ENCODE results near the gene GUCY1A1. TPM values are rescaled to one million over a fixed set of nuclear protein-coding genes. Genes with fewer than 3 reads are reported as not detected.

The GUCY1A1 gene
- total RNA-seq, 1 donor from 2014 or later: 63.1 TPM

- H3K27ac ChIP-seq: no peak overlapping the region
- H3K4me1 ChIP-seq: peaks cover 16% of the 10 kb centered on the region
- intact Hi-C loops (cut with DNase I): no loop called here
- H3K4me3 ChIP-seq: no peak overlapping the region
- H3K36me3 ChIP-seq: no peaks in the 10 kb centered on the region
- H3K9me3 ChIP-seq: no peaks in the 10 kb centered on the region
- no peaks in the 10 kb centered on the region for H3K27me3 ChIP-seq (ENCODE audit: low read depth)
- no peak for ATAC-seq
- DNase-seq: no peak
- no peak for TF ChIP-seq CTCF (IDR thresholded peaks at IDR 0.05)
Observed at GRCh38 chr4:155678011-155678410, 11.4 kb downstream of the GUCY1A1 start.

- Histone ChIP-seq H3K4me3 (no peak overlapping the region), H3K27ac (no peak overlapping the region), H3K9me3 (no peaks in the 10 kb centered on the region), H3K36me3 (no peaks in the 10 kb centered on the region), H3K27me3 (ENCODE audit: low read depth) (no peaks in the 10 kb centered on the region), H3K4me1 (peaks cover 16% of the 10 kb centered on the region)
- no peak for TF ChIP-seq CTCF (IDR thresholded peaks at IDR 0.05)
- peak; percentile 66 to 71 for ATAC-seq
- DNase-seq: no peak
- intact Hi-C loops (cut with DNase I): no loop called here
Observed at GRCh38 chr4:155679343-155679742, 12.7 kb downstream of the GUCY1A1 start.

GRCh38 chr4:155681886-155682285 is 15.2 kb downstream of the GUCY1A1 start:
- TF ChIP-seq CTCF (IDR thresholded peaks at IDR 0.05): no peak
- Histone ChIP-seq H3K36me3 (no peaks in the 10 kb centered on the region), H3K4me3 (no peak overlapping the region), H3K27ac (no peak overlapping the region), H3K27me3 (ENCODE audit: low read depth) (no peaks in the 10 kb centered on the region), H3K4me1 (peaks cover 12% of the 10 kb centered on the region), H3K9me3 (no peaks in the 10 kb centered on the region)
- DNase-seq (no peak), ATAC-seq (no peak)
- intact Hi-C loops (cut with DNase I): no loop called here

GRCh38 chr4:155684423-155684822 is 17.8 kb downstream of the GUCY1A1 start:
- Histone ChIP-seq H3K27me3 (ENCODE audit: low read depth) (no peaks in the 10 kb centered on the region), H3K36me3 (no peaks in the 10 kb centered on the region), H3K9me3 (no peaks in the 10 kb centered on the region), H3K4me3 (no peak overlapping the region), H3K4me1 (peaks cover 12% of the 10 kb centered on the region), H3K27ac (no peak overlapping the region)
- ATAC-seq (no peak), DNase-seq (no peak)
- no peak for TF ChIP-seq CTCF (IDR thresholded peaks at IDR 0.05)
- intact Hi-C loops (cut with DNase I): no loop called here

- no peak for ATAC-seq
- no peak for DNase-seq
- intact Hi-C loops (cut with DNase I): no loop called here
- no peaks in the 10 kb centered on the region for H3K36me3 ChIP-seq
- TF ChIP-seq CTCF (IDR thresholded peaks at IDR 0.05): no peak
- H3K4me1 ChIP-seq: peaks cover 12% of the 10 kb centered on the region
- H3K27ac ChIP-seq: no peak overlapping the region
- H3K4me3 ChIP-seq: no peak overlapping the region
- H3K27me3 ChIP-seq (ENCODE audit: low read depth): no peaks in the 10 kb centered on the region
- no peaks in the 10 kb centered on the region for H3K9me3 ChIP-seq
Observed at GRCh38 chr4:155684892-155685541, 18.4 kb downstream of the GUCY1A1 start.
